CD8-positive, alpha-beta memory T cell (primary cell): ENCODE data around the gene GSG1L. TPM values are rescaled to one million over a fixed set of nuclear protein-coding genes. Genes with fewer than 3 reads are reported as not detected.

Source experiments
- CTCF ChIA-PET: fragments of 350-600 bp; sonication (Branson Sonifier 250); formaldehyde crosslinking; loops from one replicate; lab custom pipeline; 2021; ENCODE audit warnings: antibody characterized with exemption; lab: Charles Lee
- POLR2A ChIA-PET: fragments of 350-600 bp; sonication (Branson Sonifier 250); formaldehyde crosslinking; loops from one replicate; lab custom pipeline; 2021; ENCODE audit warnings: antibody characterized with exemption; lab: Charles Lee
- DNase-seq, 5 donors: peaks; one replicate each; pipeline versions ENCODE4 v3.0.0 to v3.0.0-alpha.2; 2020 to 2022; ENCODE audit warnings: mixed read lengths in 1 of 5
- H3K27ac ChIP-seq: one replicate; pipeline ENCODE4 v1.7.0; 2013; ENCODE audit warnings: low read depth, mild to moderate bottlenecking, low read length, moderate library complexity
- H3K27me3 ChIP-seq: 2 replicates; pipeline ENCODE4 v1.7.0; 2013; ENCODE audit warnings: low read length, mild to moderate bottlenecking; ENCODE audit not compliant: insufficient read depth, poor library complexity, severe bottlenecking
- H3K36me3 ChIP-seq: 2 replicates; pipeline ENCODE4 v1.7.0; 2013; ENCODE audit warnings: mild to moderate bottlenecking, low read length, moderate library complexity; ENCODE audit not compliant: insufficient read depth
- H3K4me1 ChIP-seq: 2 replicates; pipeline ENCODE4 v1.7.0; 2013; ENCODE audit warnings: mild to moderate bottlenecking, low read length, moderate library complexity; ENCODE audit not compliant: insufficient read depth
- H3K4me3 ChIP-seq: 2 replicates; pipeline ENCODE4 v1.7.0; 2013; ENCODE audit warnings: mild to moderate bottlenecking, low read length
- H3K9me3 ChIP-seq: 2 replicates; pipeline ENCODE4 v1.7.0; 2013; ENCODE audit warnings: mild to moderate bottlenecking, low read length
- H3K27ac Mint-ChIP-seq, 8 donors: one replicate each; pipeline ENCODE4 v1.8.0; 2020 to 2021; ENCODE audit warnings: mixed read lengths in 8 of 8, mild to moderate bottlenecking in 6 of 8, inconsistent platforms in 3 of 8, moderate library complexity in 3 of 8
- H3K27me3 Mint-ChIP-seq, 2 donors: one replicate each; pipeline ENCODE4 v1.8.0; 2020 to 2021; ENCODE audit warnings: mixed read lengths in 2 of 2, mild to moderate bottlenecking in 1 of 2, moderate library complexity in 1 of 2
- H3K36me3 Mint-ChIP-seq, 3 donors: one replicate each; pipeline ENCODE4 v1.8.0; 2020 to 2021; ENCODE audit warnings: mixed read lengths in 3 of 3, inconsistent platforms in 1 of 3, mild to moderate bottlenecking in 1 of 3
- H3K4me1 Mint-ChIP-seq, 3 donors: one replicate each; pipeline ENCODE4 v1.8.0; 2020 to 2021; ENCODE audit warnings: mixed read lengths in 3 of 3, inconsistent platforms in 1 of 3, mild to moderate bottlenecking in 1 of 3
- H3K4me3 Mint-ChIP-seq, 7 donors: one replicate each; pipeline ENCODE4 v1.8.0; 2020 to 2021; ENCODE audit warnings: mixed read lengths in 7 of 7, mild to moderate bottlenecking in 6 of 7, moderate library complexity in 4 of 7, inconsistent platforms in 2 of 7
- H3K9me3 Mint-ChIP-seq, 5 donors: one replicate each; pipeline ENCODE4 v1.8.0; 2020 to 2022; ENCODE audit warnings: mixed read lengths in 5 of 5, mild to moderate bottlenecking in 3 of 5, moderate library complexity in 2 of 5, inconsistent platforms in 1 of 5
- polyA plus RNA-seq: library from polyadenylated mRNA; unstranded; fragments of 300-500 nt; fragmentation: Illumina TruSeq; gene quantifications from one replicate; pipeline ENCODE4 v1.2.3, GENCODE V29; 2021
- total RNA-seq, 2 experiments: library from RNA; stranded (reverse); gene quantifications; one replicate each; pipeline ENCODE4 v1.2.3, GENCODE V29; 2021

GSG1L gene
- total and polyA plus RNA-seq, 3 experiments from 2014 or later, result 0.18 TPM; not detected in 2

- H3K36me3 ChIP-seq, result no peaks in the 10 kb centered on the region
- H3K27ac ChIP-seq, result no peak overlapping the region
- DNase-seq, result no peak
- ChIA-PET CTCF (no interaction called here), POLR2A (no interaction called here)
- Mint-ChIP-seq H3K27ac (no peak overlapping the region), H3K4me3 (no peak overlapping the region), H3K4me1 (no peaks in the 10 kb centered on the region), H3K36me3 (peaks cover 0 to 4% (median 2%) of the 10 kb centered on the region in 3 donors), H3K27me3 (peaks cover 5 to 13% of the 10 kb centered on the region in 2 donors), H3K9me3 (peaks cover 4 to 19% (median 11%) of the 10 kb centered on the region in 5 donors)
- H3K4me3 ChIP-seq, result no peak overlapping the region
- H3K27me3 ChIP-seq, result no peaks in the 10 kb centered on the region
- no peaks in the 10 kb centered on the region for H3K4me1 ChIP-seq
- H3K9me3 ChIP-seq, result no peaks in the 10 kb centered on the region
These were observed 236.6 kb downstream of the GSG1L start for GRCh38 chr16:27826893-27827289.

GRCh38 chr16:27826081-27826892, 237.2 kb downstream of the GSG1L start:
- H3K27me3 Mint-ChIP-seq, result peaks cover 5 to 13% of the 10 kb centered on the region in 2 donors
- ChIA-PET CTCF (no interaction called here), POLR2A (no interaction called here)
- no peak for DNase-seq
- H3K4me1 Mint-ChIP-seq, result no peaks in the 10 kb centered on the region
- H3K4me1 ChIP-seq, result no peaks in the 10 kb centered on the region
- peaks cover 4 to 17% (median 11%) of the 10 kb centered on the region in 5 donors for H3K9me3 Mint-ChIP-seq
- no peaks in the 10 kb centered on the region for H3K9me3 ChIP-seq
- H3K27me3 ChIP-seq, result no peaks in the 10 kb centered on the region
- H3K36me3 ChIP-seq, result no peaks in the 10 kb centered on the region
- no peak overlapping the region for H3K4me3 ChIP-seq
- H3K27ac ChIP-seq, result no peak overlapping the region
- H3K27ac Mint-ChIP-seq, result no peak overlapping the region
- H3K36me3 Mint-ChIP-seq, result peaks cover 0 to 4% (median 2%) of the 10 kb centered on the region in 3 donors
- H3K4me3 Mint-ChIP-seq, result no peak overlapping the region

GRCh38 chr16:27824786-27825185, 238.7 kb downstream of the GSG1L start:
- Mint-ChIP-seq H3K4me3 (no peak overlapping the region), H3K9me3 (peaks cover under 1 to 8% (median 4%) of the 10 kb centered on the region in 5 donors), H3K27ac (no peak overlapping the region), H3K4me1 (no peaks in the 10 kb centered on the region), H3K27me3 (peaks cover 11 to 12% of the 10 kb centered on the region in 2 donors), H3K36me3 (peaks cover 0 to 2% (median 0%) of the 10 kb centered on the region in 3 donors)
- Histone ChIP-seq H3K27me3 (no peaks in the 10 kb centered on the region), H3K4me1 (no peaks in the 10 kb centered on the region), H3K4me3 (no peak overlapping the region), H3K27ac (no peak overlapping the region), H3K9me3 (no peaks in the 10 kb centered on the region), H3K36me3 (no peaks in the 10 kb centered on the region)
- ChIA-PET CTCF (no interaction called here), POLR2A (no interaction called here)
- DNase-seq, result no peak

- POLR2A ChIA-PET, result no interaction called here
- no peak for DNase-seq
These were observed 239.5 kb downstream of the GSG1L start for GRCh38 chr16:27824006-27824405.

GRCh38 chr16:27823421-27823820, 240.1 kb downstream of the GSG1L start:
- ChIA-PET POLR2A (no interaction called here), CTCF (interaction anchor here (0.6 kb wide), 1 partner anchor 9 kb away, joined by 3 read pairs; no protein-coding TSS in a partner anchor)
- no peak for DNase-seq
- Histone ChIP-seq H3K4me3 (no peak overlapping the region), H3K27me3 (no peaks in the 10 kb centered on the region), H3K36me3 (no peaks in the 10 kb centered on the region), H3K9me3 (no peaks in the 10 kb centered on the region), H3K4me1 (no peaks in the 10 kb centered on the region), H3K27ac (no peak overlapping the region)
- H3K4me1 Mint-ChIP-seq, result no peaks in the 10 kb centered on the region
- peaks cover 10 to 19% of the 10 kb centered on the region in 2 donors for H3K27me3 Mint-ChIP-seq
- no peaks in the 10 kb centered on the region for H3K9me3 Mint-ChIP-seq
- H3K27ac Mint-ChIP-seq, result no peak overlapping the region
- no peak overlapping the region for H3K4me3 Mint-ChIP-seq
- H3K36me3 Mint-ChIP-seq, result no peaks in the 10 kb centered on the region

More at GRCh38 chr16:27824006-27824405, 239.5 kb downstream of the GSG1L start:
- Mint-ChIP-seq H3K4me3 (no peak overlapping the region), H3K27ac (no peak overlapping the region), H3K9me3 (peaks cover 0 to 4% (median 1%) of the 10 kb centered on the region in 5 donors), H3K27me3 (peaks cover 12 to 16% of the 10 kb centered on the region in 2 donors), H3K4me1 (no peaks in the 10 kb centered on the region), H3K36me3 (no peaks in the 10 kb centered on the region)
- Histone ChIP-seq H3K4me3 (no peak overlapping the region), H3K9me3 (no peaks in the 10 kb centered on the region), H3K4me1 (no peaks in the 10 kb centered on the region), H3K27me3 (no peaks in the 10 kb centered on the region), H3K27ac (no peak overlapping the region), H3K36me3 (no peaks in the 10 kb centered on the region)
- CTCF ChIA-PET, result interaction anchor here (0.6 kb wide), 1 partner anchor 10 kb away, joined by 3 read pairs; no protein-coding TSS in a partner anchor

- Mint-ChIP-seq H3K4me3 (no peak overlapping the region), H3K9me3 (no peaks in the 10 kb centered on the region), H3K27ac (no peak overlapping the region), H3K4me1 (no peaks in the 10 kb centered on the region), H3K36me3 (no peaks in the 10 kb centered on the region), H3K27me3 (peaks cover 8 to 23% of the 10 kb centered on the region in 2 donors)
- no peak overlapping the region for H3K27ac ChIP-seq
- no peaks in the 10 kb centered on the region for H3K4me1 ChIP-seq
- H3K9me3 ChIP-seq, result no peaks in the 10 kb centered on the region
- no peaks in the 10 kb centered on the region for H3K27me3 ChIP-seq
- no peaks in the 10 kb centered on the region for H3K36me3 ChIP-seq
- POLR2A ChIA-PET, result no interaction called here
- CTCF ChIA-PET, result no interaction called here
- no peak for DNase-seq
- H3K4me3 ChIP-seq, result no peak overlapping the region
These were observed 240.5 kb downstream of the GSG1L start for GRCh38 chr16:27822996-27823395.

- H3K9me3 ChIP-seq, result no peaks in the 10 kb centered on the region
- no peak overlapping the region for H3K4me3 Mint-ChIP-seq
- no peaks in the 10 kb centered on the region for H3K36me3 Mint-ChIP-seq
- no peak overlapping the region for H3K4me3 ChIP-seq
- no peaks in the 10 kb centered on the region for H3K27me3 ChIP-seq
- H3K9me3 Mint-ChIP-seq, result no peaks in the 10 kb centered on the region
- no peaks in the 10 kb centered on the region for H3K4me1 ChIP-seq
- no peak overlapping the region for H3K27ac ChIP-seq
- no peak for DNase-seq
- ChIA-PET CTCF (no interaction called here), POLR2A (no interaction called here)
- H3K4me1 Mint-ChIP-seq, result no peaks in the 10 kb centered on the region
- no peaks in the 10 kb centered on the region for H3K36me3 ChIP-seq
- H3K27me3 Mint-ChIP-seq, result peaks cover 6 to 27% of the 10 kb centered on the region in 2 donors
- no peak overlapping the region for H3K27ac Mint-ChIP-seq
These were observed 241.0 kb downstream of the GSG1L start for GRCh38 chr16:27822529-27822928.

- no peaks in the 10 kb centered on the region for H3K9me3 ChIP-seq
- Mint-ChIP-seq H3K27ac (no peak overlapping the region), H3K27me3 (peaks cover 17 to 37% of the 10 kb centered on the region in 2 donors), H3K4me1 (no peaks in the 10 kb centered on the region), H3K9me3 (no peaks in the 10 kb centered on the region), H3K36me3 (no peaks in the 10 kb centered on the region), H3K4me3 (no peak overlapping the region)
- H3K36me3 ChIP-seq, result no peaks in the 10 kb centered on the region
- no peaks in the 10 kb centered on the region for H3K27me3 ChIP-seq
- H3K27ac ChIP-seq, result no peak overlapping the region
- CTCF ChIA-PET, result no interaction called here
- H3K4me1 ChIP-seq, result no peaks in the 10 kb centered on the region
- POLR2A ChIA-PET, result no interaction called here
- no peak overlapping the region for H3K4me3 ChIP-seq
- no peak for DNase-seq
These were observed 242.7 kb downstream of the GSG1L start for GRCh38 chr16:27820646-27821345.
